Sigmoid colon (tissue), 7 donors: ENCODE measurements around the gene CATSPERE. TPM values are rescaled to one million over a fixed set of nuclear protein-coding genes. Genes with fewer than 3 reads are reported as not detected.

Experiments
- DNase-seq: peaks from one replicate; pipeline ENCODE4 v3.0.0-alpha.2; 2019
- H3K27ac ChIP-seq, 4 donors: fragments of 200-600 bp; sonication (generic); one replicate each; pipeline ENCODE4 v1.5.1; 2016 to 2019; ENCODE audit warnings: mild to moderate bottlenecking in 1 of 4
- H3K27me3 ChIP-seq, 3 donors: fragments of 200-600 bp; sonication (generic); one replicate each; pipeline ENCODE4 v1.5.1; 2019; ENCODE audit warnings: mild to moderate bottlenecking in 1 of 3
- H3K36me3 ChIP-seq, 4 donors: fragments of 200-600 bp; sonication (generic); one replicate each; pipeline ENCODE4 v1.5.1; 2016 to 2019
- H3K4me1 ChIP-seq, 4 donors: fragments of 200-600 bp; sonication (generic); one replicate each; pipeline ENCODE4 v1.5.1; 2017 to 2019
- H3K4me3 ChIP-seq, 4 donors: fragments of 200-600 bp; sonication (generic); one replicate each; pipeline ENCODE4 v1.5.1; 2017 to 2019; ENCODE audit warnings: mild to moderate bottlenecking in 2 of 4, moderate library complexity in 1 of 4
- H3K9me3 ChIP-seq, 4 donors: fragments of 200-600 bp in 3 of 4; sonication (generic) in 3 of 4; one replicate each; pipeline versions ENCODE4 v1.5.1 to v1.6.1; 2013 to 2019
- CTCF ChIP-seq, 4 experiments: fragments of 450-650 bp in 3 of 4; fragments of 200-600 bp in 1 of 4; IDR thresholded peaks; one replicate each; pipeline ENCODE4 v1.5.1; 2016 to 2019; ENCODE audit warnings: antibody characterized with exemption in 4 of 4, mild to moderate bottlenecking in 3 of 4, moderate library complexity in 2 of 4
- EP300 ChIP-seq, 4 donors: sonication (generic); formaldehyde crosslinking; IDR thresholded peaks; one replicate each; pipeline ENCODE4 v1.6.1; 2017; ENCODE audit warnings: antibody characterized with exemption in 4 of 4
- POLR2A ChIP-seq, 2 donors: fragments of 450-650 bp; IDR thresholded peaks; one replicate each; pipeline ENCODE4 v1.6.1; 2016; ENCODE audit warnings: antibody characterized with exemption in 2 of 2, mild to moderate bottlenecking in 2 of 2, moderate library complexity in 2 of 2
- POLR2AphosphoS5 ChIP-seq, 4 donors: sonication (generic); formaldehyde crosslinking; IDR thresholded peaks; one replicate each; pipeline ENCODE4 v1.6.1; 2017; ENCODE audit warnings: antibody characterized with exemption in 4 of 4
- WGBS, 2 donors: extraction: QIAGEN DNeasy Blood & Tissue Kit; methylation state at CpG; one replicate each; pipeline ENCODE4 v1.1.7; 2013; 5-methylcytosine and 5-hydroxymethylcytosine counted together
- intact Hi-C: fragments of 100-400 bp; cut with DNase I; formaldehyde crosslinking; loops from one replicate; pipeline ENCODE4 v1.15.1; 2023
- polyA plus RNA-seq, 3 donors: library from polyadenylated mRNA; stranded (reverse); fragments of 200-250 nt; gene quantifications; one replicate each; pipeline ENCODE4 v1.2.3, GENCODE V29; 2013
- total RNA-seq, 4 donors: library from RNA; depleted of rRNA; stranded (reverse); fragments of >200 nt; gene quantifications; one replicate each; pipeline ENCODE4 v1.1.0, GENCODE V29; 2016
- donor health status: healthy with polysubstance abuse.
- donor health status: Bipolar disorder and iron deficiency.
- donor health status: healthy.

The CATSPERE gene
- total and polyA plus RNA-seq, 7 donors, result 0.31 to 2.0 (median 1.4) TPM; not detected in 2

DNA sequence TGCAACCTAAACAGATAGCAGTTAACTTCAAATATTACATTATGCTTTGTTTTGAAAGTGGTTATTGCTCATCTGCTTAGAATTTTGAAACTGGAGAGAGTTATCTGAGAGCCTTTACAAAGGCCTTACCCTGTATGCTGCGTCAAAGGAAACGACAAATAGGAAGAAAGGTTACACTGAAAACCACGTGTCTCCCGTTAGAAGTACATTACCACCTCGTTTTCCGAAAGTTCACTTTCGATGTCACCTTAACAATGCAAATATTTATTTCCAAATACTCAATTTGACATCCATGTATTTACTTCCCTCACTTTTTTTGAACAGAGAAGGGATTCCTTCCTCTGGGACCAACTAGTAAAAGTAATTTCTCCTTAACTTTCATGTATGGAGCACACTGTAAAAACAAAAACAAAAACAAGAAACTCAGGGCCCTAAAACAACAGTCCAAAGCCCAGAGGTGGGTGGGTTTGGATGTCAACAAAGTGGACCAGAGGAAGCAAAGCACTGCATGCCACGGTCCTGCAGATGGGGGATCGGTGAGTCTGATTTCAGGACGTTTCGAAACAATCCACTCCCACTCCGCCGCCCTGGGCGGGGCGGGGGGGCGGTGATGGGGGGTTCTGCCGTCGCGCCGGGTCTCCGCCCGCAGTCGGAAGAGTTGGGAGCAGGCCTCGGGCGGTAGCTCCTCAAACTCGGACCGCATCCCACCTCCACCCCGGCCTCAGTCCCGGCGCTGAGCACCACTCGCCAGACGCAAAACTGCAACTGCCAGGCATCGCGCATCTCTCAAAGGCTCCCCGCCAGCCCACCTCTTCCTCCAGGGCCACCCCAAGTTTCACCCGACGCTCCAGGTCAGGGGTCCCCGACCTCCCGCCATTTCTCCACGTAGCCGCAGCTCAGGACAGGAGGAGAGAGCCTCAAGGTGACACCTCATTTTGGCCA lies 10.2 kb upstream of the CATSPERE start:
- TF ChIP-seq EP300 (IDR thresholded peaks at IDR 0.05) (no peak), CTCF (IDR thresholded peaks at IDR 0.05) (no peak), POLR2A (IDR thresholded peaks at IDR 0.05) (no peak), POLR2AphosphoS5 (IDR thresholded peaks at IDR 0.05) (peak in 1 of 4 donors; percentile 55)
- WGBS, 2 donors, result 0% methylated on average over 41 of the region's 41 CpGs
- Histone ChIP-seq H3K27ac (peak overlapping the region; percentile 93 to 99 (median 97)), H3K27me3 (no peaks in the 10 kb centered on the region), H3K4me3 (peak overlapping the region; percentile 76 to 94 (median 88)), H3K36me3 (no peaks in the 10 kb centered on the region), H3K4me1 (peaks cover 0 to 52% (median 40%) of the 10 kb centered on the region in 4 donors), H3K9me3 (no peaks in the 10 kb centered on the region)
- DNase-seq, result peak; percentile 77
- intact Hi-C loops, result loop anchor here (1.0 to 10.0 kb wide), 4 partner anchors 202 to 1196 kb away; partner anchors contain the start of genes CEP170, DESI2 and SDCCAG8

- intact Hi-C loops, result loop anchor here (2.0 to 10.0 kb wide), 3 partner anchors 201 to 1197 kb away; partner anchors contain the start of genes CEP170, DESI2 and SDCCAG8
- Histone ChIP-seq H3K27me3 (no peaks in the 10 kb centered on the region), H3K9me3 (no peaks in the 10 kb centered on the region), H3K36me3 (no peaks in the 10 kb centered on the region), H3K27ac (peak within 1 kb of the TSS; percentile 93 to 99 (median 97)), H3K4me3 (peak within 1 kb of the TSS; percentile 76 to 94 (median 88)), H3K4me1 (peaks cover 0 to 45% (median 35%) of the 10 kb centered on the region in 4 donors)
- TF ChIP-seq EP300 (IDR thresholded peaks at IDR 0.05) (no peak), POLR2A (IDR thresholded peaks at IDR 0.05) (peak; percentile 75 to 78), POLR2AphosphoS5 (IDR thresholded peaks at IDR 0.05) (peak; percentile 83 to 96 (median 93)), CTCF (IDR thresholded peaks at IDR 0.05) (no peak)
- DNase-seq, result no peak
- WGBS, 2 donors, result 0 to 1% methylated on average over 45 of the region's 45 CpGs
Measured at GRCh38 chr1:244451539-244451950, 9.5 kb upstream of the CATSPERE start, which contains the start of gene ADSS2. Gene ADSS2 (minus strand): TSS chr1:244451909. CDS start chr1:244451817, 92 bp downstream.

GRCh38 chr1:244451951-244452795 lies 8.9 kb upstream of the CATSPERE start:
- TF ChIP-seq POLR2AphosphoS5 (IDR thresholded peaks at IDR 0.05), result no peak
- peak in 1 of 4 experiments; percentile 39 for TF ChIP-seq CTCF (IDR thresholded peaks at IDR 0.05)
- TF ChIP-seq EP300 (IDR thresholded peaks at IDR 0.05), result no peak
- no peak for TF ChIP-seq POLR2A (IDR thresholded peaks at IDR 0.05)
- H3K36me3 ChIP-seq, result no peaks in the 10 kb centered on the region
- H3K27me3 ChIP-seq, result no peaks in the 10 kb centered on the region
- no peaks in the 10 kb centered on the region for H3K9me3 ChIP-seq
- H3K4me3 ChIP-seq, result peak overlapping the region; percentile 76 to 94 (median 88)
- H3K27ac ChIP-seq, result peak overlapping the region; percentile 93 to 99 (median 97)
- WGBS, 2 donors, result 5 to 7% methylated on average over 47 of the region's 47 CpGs
- intact Hi-C loops, result loop anchor here (2.0 to 10.0 kb wide), 3 partner anchors 201 to 1197 kb away; partner anchors contain the start of genes CEP170, DESI2 and SDCCAG8
- DNase-seq, result peak; percentile 99
- peaks cover 0 to 40% (median 33%) of the 10 kb centered on the region in 4 donors for H3K4me1 ChIP-seq

- Histone ChIP-seq H3K27me3 (no peaks in the 10 kb centered on the region), H3K4me3 (no peak overlapping the region), H3K27ac (no peak overlapping the region), H3K4me1 (peaks cover 0 to 19% (median 17%) of the 10 kb centered on the region in 4 donors), H3K36me3 (no peaks in the 10 kb centered on the region), H3K9me3 (no peaks in the 10 kb centered on the region)
- no peak for DNase-seq
- TF ChIP-seq POLR2AphosphoS5 (IDR thresholded peaks at IDR 0.05) (no peak), EP300 (IDR thresholded peaks at IDR 0.05) (no peak), CTCF (IDR thresholded peaks at IDR 0.05) (no peak), POLR2A (IDR thresholded peaks at IDR 0.05) (no peak)
- intact Hi-C loops, result loop anchor here (5.0 to 10.0 kb wide), 2 partner anchors 518 to 1200 kb away; partner anchors contain the start of genes CEP170 and SDCCAG8
- WGBS, 2 donors, result 71 to 81% methylated on average over 6 of the region's 6 CpGs
Measured at GRCh38 chr1:244454412-244454811, 6.7 kb upstream of the CATSPERE start.
